Measurements from ENCODE around the gene FXYD3.

The FXYD3 gene

DNA sequence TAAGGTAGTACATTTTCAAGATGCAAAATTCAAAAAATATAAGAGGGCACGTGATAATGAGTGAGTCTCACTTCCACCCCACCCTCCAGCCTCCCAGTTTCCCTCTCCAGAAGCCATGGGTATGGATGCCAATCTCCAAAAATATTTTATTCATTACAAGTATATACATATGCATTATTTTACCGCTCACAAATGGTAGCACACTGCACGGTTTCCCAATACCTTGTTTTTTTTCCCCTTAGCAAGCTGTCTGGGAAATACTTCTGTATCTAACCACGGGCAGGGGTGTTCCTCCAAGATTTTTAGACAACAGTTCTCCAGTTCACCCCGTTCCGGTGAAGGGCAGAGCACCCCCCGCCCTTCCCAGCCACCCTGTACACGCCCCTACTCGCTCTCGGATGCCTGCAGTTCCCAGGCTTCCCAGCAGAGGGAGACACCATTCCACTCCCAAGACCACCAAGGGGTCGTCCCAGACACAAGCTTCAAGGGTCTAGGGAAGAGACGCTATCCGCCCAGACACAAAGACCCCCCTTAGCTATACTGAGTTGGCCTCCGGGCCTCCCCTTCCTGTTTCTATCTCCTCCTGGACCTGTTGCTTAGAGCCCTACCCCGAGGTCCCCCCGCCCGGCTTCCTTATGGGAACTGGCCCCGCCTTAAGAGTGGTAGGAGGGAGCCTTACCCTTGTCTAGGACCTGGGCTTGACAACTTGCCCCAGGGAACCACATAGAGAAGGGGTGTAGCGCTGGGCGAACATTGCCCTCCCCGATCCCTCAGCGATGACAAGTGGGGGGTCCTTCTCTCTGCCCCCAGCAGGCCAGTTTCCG lies 1.1 kb upstream of the FXYD3 start:
- peak; percentile 31 for DNase-seq (ENCODE audit: low read depth)
- peak; percentile 97 for TF ChIP-seq CTCF (conservative IDR thresholded peaks at IDR 0.05; ENCODE audit: low read length)
- no peak overlapping the region for H3K4me3 ChIP-seq (ENCODE audit: low read length)

DNA sequence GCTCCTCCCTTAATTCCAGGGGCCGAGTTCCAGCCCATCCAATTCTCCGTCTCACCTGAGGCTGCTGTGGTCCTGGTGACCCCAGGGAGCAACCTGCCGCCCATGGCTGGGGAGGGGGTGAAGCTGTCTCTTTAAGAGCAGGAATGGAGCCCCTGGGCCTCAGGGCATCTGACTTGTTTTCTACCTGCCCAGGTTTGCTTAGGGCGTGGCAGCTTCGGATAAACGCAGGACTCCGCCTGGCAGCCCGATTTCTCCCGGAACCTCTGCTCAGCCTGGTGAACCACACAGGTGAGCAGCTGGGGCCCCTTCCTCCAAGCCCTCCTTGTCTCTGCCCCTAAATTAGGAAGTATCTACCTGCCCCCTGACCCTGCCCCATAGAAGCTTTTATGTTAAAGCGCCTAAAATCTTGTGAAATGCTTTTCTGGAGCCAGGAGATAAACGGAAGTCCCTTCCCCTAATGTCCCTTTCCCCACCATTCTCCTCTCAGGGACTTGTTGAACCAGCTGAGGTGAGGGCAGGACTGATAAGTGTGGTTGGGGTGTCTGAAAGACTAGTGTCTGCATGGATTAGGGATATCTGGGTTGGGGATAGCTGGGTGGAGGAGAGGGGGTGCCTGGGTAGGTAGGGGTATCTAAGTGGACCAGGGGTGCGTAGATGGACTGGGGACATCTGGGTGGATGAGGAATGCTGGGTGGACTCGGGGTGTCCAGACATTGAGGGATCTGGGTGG lies 614 bp downstream of the FXYD3 start:
- no peak for DNase-seq (ENCODE audit: low read depth)
- TF ChIP-seq CTCF (conservative IDR thresholded peaks at IDR 0.05; ENCODE audit: low read length): no peak
- no peak overlapping the region for H3K4me3 ChIP-seq (ENCODE audit: low read length)

- no peak for TF ChIP-seq CTCF (conservative IDR thresholded peaks at IDR 0.05; ENCODE audit: low read length)
- DNase-seq (ENCODE audit: low read depth): no peak
- H3K4me3 ChIP-seq (ENCODE audit: low read length): no peak overlapping the region
Measured at GRCh38 chr19:35117116-35117515, 1.5 kb downstream of the FXYD3 start.

DNA sequence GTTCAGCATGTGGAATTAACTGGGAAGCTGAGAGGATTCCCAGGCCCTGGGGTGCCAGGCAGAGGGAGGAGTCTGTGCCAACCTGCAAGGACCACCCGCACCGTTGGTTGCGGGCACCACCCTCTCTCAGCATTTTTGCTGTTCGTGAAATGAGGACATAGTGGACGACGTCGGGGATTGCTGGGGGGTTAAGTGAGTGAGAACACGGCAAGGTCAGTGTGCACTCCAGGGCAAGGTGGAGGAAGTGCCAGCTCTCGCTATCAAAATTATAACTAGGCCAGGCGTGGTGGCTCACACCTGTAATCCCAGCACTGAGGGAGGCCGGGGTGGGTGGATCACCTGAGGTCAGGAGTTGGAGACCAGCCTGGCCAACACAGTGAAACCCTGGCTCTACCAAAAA lies 2.2 kb downstream of the FXYD3 start:
- DNase-seq (ENCODE audit: low read depth): no peak
- TF ChIP-seq CTCF (conservative IDR thresholded peaks at IDR 0.05; ENCODE audit: low read length): no peak
- no peak overlapping the region for H3K4me3 ChIP-seq (ENCODE audit: low read length)

DNA sequence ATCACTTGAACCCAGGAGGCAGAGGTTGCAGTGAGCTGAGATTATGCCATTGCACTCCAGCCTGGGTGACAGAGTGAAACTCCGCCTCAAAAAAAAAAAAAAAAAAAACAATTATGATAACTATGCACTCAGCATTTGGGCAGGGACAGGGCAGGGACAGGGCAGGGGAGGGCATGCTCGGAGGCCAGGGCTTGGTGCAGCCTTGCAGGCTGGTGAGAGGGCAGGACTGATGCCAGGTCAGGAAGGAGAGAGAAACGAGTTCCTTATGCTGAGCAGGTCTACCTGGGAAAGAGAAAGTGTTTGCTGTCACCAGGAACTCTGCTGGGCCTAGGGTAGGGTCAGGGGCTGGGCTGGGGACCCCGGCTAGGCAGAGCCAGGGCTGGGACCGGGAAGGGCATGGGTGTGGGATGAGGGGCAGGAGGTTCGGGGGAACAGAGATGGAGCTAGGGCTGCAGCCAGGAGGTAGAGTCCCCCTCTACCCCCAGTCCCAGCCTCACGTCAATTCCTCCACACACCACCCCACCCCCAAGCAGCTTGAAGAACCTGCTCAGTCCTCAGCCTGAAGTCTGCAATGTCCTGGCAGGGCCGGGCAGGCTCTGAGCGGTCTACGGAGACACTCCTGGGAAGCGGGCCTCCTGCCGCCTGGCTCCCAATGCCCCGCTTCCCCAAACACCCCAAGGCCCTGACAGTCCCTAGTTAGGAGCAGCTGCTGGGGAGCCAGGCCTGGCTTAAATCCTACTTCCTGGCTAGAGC lies 2.8 kb downstream of the FXYD3 start:
- no peak for DNase-seq (ENCODE audit: low read depth)
- H3K4me3 ChIP-seq (ENCODE audit: low read length): no peak overlapping the region
- TF ChIP-seq CTCF (conservative IDR thresholded peaks at IDR 0.05; ENCODE audit: low read length): no peak

DNA sequence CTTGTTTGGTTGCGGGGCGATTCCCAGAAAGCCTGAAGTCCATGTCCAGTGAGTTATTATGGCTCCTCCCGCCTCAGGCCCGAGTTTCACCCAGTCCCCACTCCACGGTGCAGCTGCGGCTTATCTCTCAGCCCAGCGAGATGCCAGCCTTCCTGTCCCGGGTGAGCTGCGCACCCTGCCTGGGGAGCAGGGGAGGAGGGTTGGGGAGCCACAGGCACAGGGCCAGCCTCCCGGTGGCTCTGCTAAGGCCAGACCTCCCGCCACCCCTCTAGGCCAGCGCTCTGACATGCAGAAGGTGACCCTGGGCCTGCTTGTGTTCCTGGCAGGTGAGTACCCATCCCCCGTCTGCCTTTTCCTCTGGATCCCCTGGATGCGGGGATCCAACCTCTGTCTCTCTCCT lies 3.5 kb downstream of the FXYD3 start:
- no peak for TF ChIP-seq CTCF (conservative IDR thresholded peaks at IDR 0.05; ENCODE audit: low read length)
- DNase-seq (ENCODE audit: low read depth): no peak
- no peak overlapping the region for H3K4me3 ChIP-seq (ENCODE audit: low read length)
